Esophagus muscularis mucosa (tissue), 3 donors: ENCODE results near the gene CARMIL1.

Experiments used
- POLR2A ChIP-seq: fragments of 450-650 bp; IDR thresholded peaks from one replicate; pipeline ENCODE4 v1.6.1; 2017; ENCODE audit warnings: antibody characterized with exemption, moderate library complexity, mild to moderate bottlenecking, low read depth
- POLR2AphosphoS5 ChIP-seq, 2 donors: sonication (generic); formaldehyde crosslinking; IDR thresholded peaks; one replicate each; pipeline ENCODE4 v1.6.1; 2017; ENCODE audit warnings: antibody characterized with exemption in 2 of 2
- TF ChIP-seq, protein P1 (sequence below), 3 experiments: fragments of 200-600 bp in 2 of 3; fragments of 450-650 bp in 1 of 3; sonication (generic) in 2 of 3; IDR thresholded peaks; one replicate each; pipeline ENCODE4 v1.5.1; 2017 to 2019; ENCODE audit warnings: antibody characterized with exemption in 3 of 3, mild to moderate bottlenecking in 2 of 3, moderate library complexity in 1 of 3

DNA sequence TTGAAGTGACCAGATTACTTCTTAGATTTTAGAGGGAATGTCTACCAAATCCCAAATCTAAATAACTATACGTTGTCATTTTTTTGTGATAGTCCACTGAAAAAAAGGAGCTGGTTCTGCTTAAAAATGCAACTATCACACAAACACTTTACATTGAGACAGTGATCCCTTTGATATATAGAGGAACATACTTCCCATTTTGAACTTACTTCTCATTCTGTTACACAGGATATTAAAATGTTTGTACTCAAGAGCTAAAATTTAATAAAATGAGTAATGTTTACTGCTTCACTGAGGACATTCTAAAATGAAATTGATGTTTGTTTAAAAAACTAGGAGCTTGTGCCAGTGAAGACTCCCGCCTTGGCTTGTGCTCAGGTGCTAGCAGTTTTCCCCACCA is 174.1 kb downstream of the CARMIL1 start:
- TF ChIP-seq POLR2AphosphoS5 (IDR thresholded peaks at IDR 0.05): no peak
- TF ChIP-seq, protein P1, sequence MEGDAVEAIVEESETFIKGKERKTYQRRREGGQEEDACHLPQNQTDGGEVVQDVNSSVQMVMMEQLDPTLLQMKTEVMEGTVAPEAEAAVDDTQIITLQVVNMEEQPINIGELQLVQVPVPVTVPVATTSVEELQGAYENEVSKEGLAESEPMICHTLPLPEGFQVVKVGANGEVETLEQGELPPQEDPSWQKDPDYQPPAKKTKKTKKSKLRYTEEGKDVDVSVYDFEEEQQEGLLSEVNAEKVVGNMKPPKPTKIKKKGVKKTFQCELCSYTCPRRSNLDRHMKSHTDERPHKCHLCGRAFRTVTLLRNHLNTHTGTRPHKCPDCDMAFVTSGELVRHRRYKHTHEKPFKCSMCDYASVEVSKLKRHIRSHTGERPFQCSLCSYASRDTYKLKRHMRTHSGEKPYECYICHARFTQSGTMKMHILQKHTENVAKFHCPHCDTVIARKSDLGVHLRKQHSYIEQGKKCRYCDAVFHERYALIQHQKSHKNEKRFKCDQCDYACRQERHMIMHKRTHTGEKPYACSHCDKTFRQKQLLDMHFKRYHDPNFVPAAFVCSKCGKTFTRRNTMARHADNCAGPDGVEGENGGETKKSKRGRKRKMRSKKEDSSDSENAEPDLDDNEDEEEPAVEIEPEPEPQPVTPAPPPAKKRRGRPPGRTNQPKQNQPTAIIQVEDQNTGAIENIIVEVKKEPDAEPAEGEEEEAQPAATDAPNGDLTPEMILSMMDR (IDR thresholded peaks at IDR 0.05): no peak
- no peak for TF ChIP-seq POLR2A
